HCT116 (cell line): ENCODE results near the gene HAT1. TPM values are rescaled to one million over a fixed set of nuclear protein-coding genes. Genes with fewer than 3 reads are reported as not detected.

Source experiments
- ATAC-seq: fragments of 200-7000 bp; cut with Tn5 transposase; 2 replicates; pipeline ENCODE4 v1.9.1; 2020; ENCODE audit warnings: mild to moderate bottlenecking, moderate library complexity
- BruUV-seq: library from RNA; stranded (reverse); fragments of 400-500 nt; replicated peaks from 2 replicates; lab custom pipeline; 2021; lab: Mats Ljungman, UMichigan
- CTCF ChIA-PET: fragments of 300-600 bp; sonication (Branson Sonifier 250); formaldehyde crosslinking; loops from one replicate; lab custom pipeline; 2021; ENCODE audit warnings: antibody characterized with exemption; lab: Charles Lee
- POLR2A ChIA-PET: fragments of 300-600, 350-600 bp; sonication (Branson Sonifier 250); formaldehyde crosslinking; loops from one replicate; lab custom pipeline; 2021; ENCODE audit warnings: antibody characterized with exemption; lab: Charles Lee
- RAD21 ChIA-PET, 2 experiments: fragments of 300-600 bp; sonication (Branson Sonifier 250); formaldehyde crosslinking; loops; one replicate each; lab custom pipeline; 2023; ENCODE audit warnings: low total read pairs in 2 of 2; ENCODE audit not compliant: uncharacterized antibody in 2 of 2, unreplicated experiment in 2 of 2, low non-redundant PET in 1 of 2; lab: Charles Lee
- DNase-seq: peaks from one replicate; pipeline ENCODE4 v3.0.0-alpha.2; 2010; ENCODE audit warnings: low read depth, low spot score
- H2AFZ ChIP-seq: fragments of 200-600 bp; shearing (Covaris generic), sonication (generic); 2 replicates; pipeline ENCODE4 v1.6.1; 2017; ENCODE audit warnings: low read depth, mixed run types, mixed read lengths, antibody characterized with exemption, low read length; ENCODE audit not compliant: poor library complexity, severe bottlenecking
- H3K27ac ChIP-seq: 2 replicates; pipeline ENCODE4 v1.5.1; 2012; ENCODE audit warnings: low read depth, low read length
- H3K27me3 ChIP-seq: fragments of 200-600 bp; sonication (generic); 2 replicates; pipeline ENCODE4 v1.6.1; 2016; ENCODE audit warnings: mixed run types, low read length, mixed read lengths; ENCODE audit not compliant: insufficient read depth
- H3K36me3 ChIP-seq, 2 experiments: fragments of 200-500 bp in 1 of 2; fragments of 200-600 bp in 1 of 2; sonication (Bioruptor generic) in 1 of 2; sonication (generic) in 1 of 2; 2 replicates each; pipeline versions ENCODE4 v1.5.1 to v1.6.1; 2014 to 2016; ENCODE audit warnings: low read length in 2 of 2, inconsistent platforms in 1 of 2, mixed read lengths in 1 of 2, mixed run types in 1 of 2; ENCODE audit not compliant: insufficient read depth in 2 of 2, control insufficient read depth in 1 of 2
- H3K4me1 ChIP-seq, 2 experiments: fragments of 200-600 bp in 1 of 2; sonication (generic) in 1 of 2; 2 replicates each; pipeline versions ENCODE4 v1.5.1 to v1.6.1; 2012 to 2017; ENCODE audit warnings: low read length in 2 of 2, inconsistent platforms in 1 of 2, mild to moderate bottlenecking in 1 of 2, mixed read lengths in 1 of 2, mixed run types in 1 of 2, moderate library complexity in 1 of 2; ENCODE audit not compliant: insufficient read depth in 2 of 2, control insufficient read depth in 1 of 2
- H3K4me2 ChIP-seq: fragments of 200-600 bp; sonication (generic); 2 replicates; pipeline ENCODE4 v1.6.1; 2017; ENCODE audit warnings: mixed run types, low read length, mixed read lengths
- H3K4me3 ChIP-seq, 2 experiments: fragments of 200-600 bp in 1 of 2; sonication (generic) in 1 of 2; replicated peaks in 1 of 2; 2 replicates each; pipeline ENCODE4 v1.5.1; 2011 to 2016; ENCODE audit warnings: low read length in 2 of 2, control low read depth in 1 of 2, low read depth in 1 of 2, mild to moderate bottlenecking in 1 of 2, mixed read lengths in 1 of 2, mixed run types in 1 of 2
- H3K79me2 ChIP-seq: fragments of 200-600 bp; sonication (generic); 2 replicates; pipeline ENCODE4 v1.6.1; 2017; ENCODE audit warnings: mild to moderate bottlenecking, mixed run types, low read length, moderate library complexity, mixed read lengths; ENCODE audit not compliant: insufficient read depth
- H3K9ac ChIP-seq: fragments of 200-600 bp; sonication (generic); 2 replicates; pipeline ENCODE4 v1.6.1; 2016; ENCODE audit warnings: low read length, mixed read lengths
- H3K9me2 ChIP-seq: fragments of 200-600 bp; sonication (generic), shearing (Covaris generic); 2 replicates; pipeline ENCODE4 v1.6.1; 2017; ENCODE audit warnings: mixed run types, mild to moderate bottlenecking, moderate library complexity; ENCODE audit not compliant: insufficient read depth
- H3K9me3 ChIP-seq, 2 experiments: fragments of 200-500 bp in 1 of 2; fragments of 200-600 bp in 1 of 2; sonication (Bioruptor generic) in 1 of 2; sonication (generic) in 1 of 2; 2 replicates each; pipeline ENCODE4 v1.6.1; 2014 to 2017; ENCODE audit warnings: low read length in 2 of 2, mixed read lengths in 2 of 2, inconsistent platforms in 1 of 2, low read depth in 1 of 2, mild to moderate bottlenecking in 1 of 2, mixed run types in 1 of 2, moderate library complexity in 1 of 2; ENCODE audit not compliant: control insufficient read depth in 1 of 2, insufficient read depth in 1 of 2
- H4K20me1 ChIP-seq: fragments of 200-600 bp; sonication (generic), shearing (Covaris generic); 2 replicates; pipeline ENCODE4 v1.6.1; 2017; ENCODE audit warnings: mixed run types, mild to moderate bottlenecking, moderate library complexity; ENCODE audit not compliant: insufficient read depth
- CBX3 ChIP-seq: IDR thresholded peaks from 2 replicates; pipeline ENCODE4 v1.6.1; 2012; ENCODE audit warnings: low read depth
- CEBPB ChIP-seq: IDR thresholded peaks from 2 replicates; pipeline ENCODE4 v1.6.1; 2012; ENCODE audit warnings: low read depth
- CTCF ChIP-seq, 3 experiments: fragments of 200-600 bp in 1 of 3; sonication (generic) in 1 of 3; IDR thresholded peaks in 2 of 3; conservative IDR thresholded peaks in 1 of 3; 2 replicates each; pipeline ENCODE4 v1.5.1; 2012 to 2017; ENCODE audit warnings: low read depth in 2 of 3, low read length in 2 of 3, antibody characterized with exemption in 1 of 3, borderline replicate concordance in 1 of 3, control low read depth in 1 of 3, mild to moderate bottlenecking in 1 of 3, mixed read lengths in 1 of 3, mixed run types in 1 of 3, moderate library complexity in 1 of 3; ENCODE audit not compliant: insufficient read depth in 1 of 3
- EZH2phosphoT487 ChIP-seq: fragments of 200-600 bp; IDR thresholded peaks from 2 replicates; pipeline ENCODE4 v1.6.1; 2018; ENCODE audit warnings: antibody characterized with exemption, borderline replicate concordance
- POLR2A ChIP-seq: IDR thresholded peaks from 2 replicates; pipeline ENCODE4 v1.7.0; 2011; ENCODE audit warnings: borderline replicate concordance; ENCODE audit not compliant: insufficient read depth, insufficient read length; ENCODE audit errors: extremely low read depth
- RAD21 ChIP-seq: IDR thresholded peaks from 2 replicates; pipeline ENCODE4 v1.6.1; 2012; ENCODE audit warnings: low read depth, mild to moderate bottlenecking
- SIN3A ChIP-seq: IDR thresholded peaks from 2 replicates; pipeline ENCODE4 v1.6.1; 2012; ENCODE audit warnings: low read depth
- SP1 ChIP-seq: IDR thresholded peaks from 2 replicates; pipeline ENCODE4 v1.6.1; 2012; ENCODE audit warnings: low read depth
- SRF ChIP-seq: IDR thresholded peaks from 2 replicates; pipeline ENCODE4 v1.6.1; 2012; ENCODE audit warnings: low read depth
- TCF7L2 ChIP-seq: IDR thresholded peaks from 2 replicates; pipeline ENCODE4 v1.7.0; 2011; ENCODE audit warnings: borderline replicate concordance, inconsistent platforms; ENCODE audit not compliant: insufficient read depth, insufficient read length; ENCODE audit errors: extremely low read depth
- YY1 ChIP-seq: IDR thresholded peaks from 2 replicates; pipeline ENCODE4 v1.6.1; 2011; ENCODE audit warnings: low read length, low read depth, moderate library complexity, mild to moderate bottlenecking; ENCODE audit not compliant: insufficient replicate concordance; ENCODE audit errors: extremely low read depth
- ZNF274 ChIP-seq: fragments of 200-500 bp; sonication (Bioruptor generic); IDR thresholded peaks from 2 replicates; pipeline ENCODE4 v1.6.1; 2014; ENCODE audit warnings: mild to moderate bottlenecking, low read depth, low read length, inconsistent platforms
- intact Hi-C: fragments of 100-400 bp; cut with micrococcal nuclease; formaldehyde crosslinking; loops from 2 replicates; pipeline ENCODE4 v1.10.0; 2022
- total RNA-seq: library from RNA; stranded (reverse); gene quantifications from one replicate; pipeline ENCODE4 v1.2.1, GENCODE V29; 2021; ENCODE audit not compliant: unreplicated experiment

HAT1 gene
- total RNA-seq, 1 experiment from 2014 or later = 72.6 TPM

- TF ChIP-seq CTCF (IDR thresholded peaks at IDR 0.05 in 2 of 3, conservative IDR thresholded peaks at IDR 0.05 in 1 of 3; ENCODE audit: borderline replicate concordance in 1 of 3, insufficient read depth in 1 of 3, low read depth in 2 of 3, low read length in 2 of 3) = no peak
- no peak for TF ChIP-seq SP1
These were observed 43.0 kb downstream of the HAT1 start (continued) for GRCh38 chr2:171965238-171965637.

GRCh38 chr2:171965661-171966060 lies 43.4 kb downstream of the HAT1 start:
- no peak for DNase-seq

GRCh38 chr2:171966235-171966634 lies 44.0 kb downstream of the HAT1 start:
- Histone ChIP-seq H3K27ac (no peak overlapping the region), H2AFZ (no peak overlapping the region), H3K36me3 (peaks cover 4 to 10% of the 10 kb centered on the region in 2 experiments; a peak in 2 of 4 replicates), H3K4me2 (no peak overlapping the region), H3K4me3 (no peak overlapping the region), H3K9me3 (no peaks in the 10 kb centered on the region), H3K9ac (no peak overlapping the region), H4K20me1 (peaks cover 4% of the 10 kb centered on the region; the same call in 1 of the 2 replicates), H3K27me3 (no peaks in the 10 kb centered on the region), H3K9me2 (no peaks in the 10 kb centered on the region), H3K79me2 (peaks cover 6% of the 10 kb centered on the region; the same call in 1 of the 2 replicates), H3K4me1 (no peaks in the 10 kb centered on the region)
- no peak for ATAC-seq
- CTCF ChIA-PET = no interaction called here
- no peak for DNase-seq
- POLR2A ChIA-PET = no interaction called here
- intact Hi-C loops = no loop called here
- TF ChIP-seq RAD21 (no peak), SIN3A (no peak), ZNF274 (no peak), CEBPB (no peak), YY1 (no peak), SRF (no peak), TCF7L2 (no peak), CTCF (IDR thresholded peaks at IDR 0.05 in 2 of 3, conservative IDR thresholded peaks at IDR 0.05 in 1 of 3; ENCODE audit: borderline replicate concordance in 1 of 3, insufficient read depth in 1 of 3, low read depth in 2 of 3, low read length in 2 of 3) (no peak), EZH2phosphoT487 (no peak)
- RAD21 ChIA-PET = no interaction called here
- BruUV-seq = no TSS peak

More at GRCh38 chr2:171965661-171966060, 43.4 kb downstream of the HAT1 start:
- TF ChIP-seq POLR2A (no peak), CBX3 (no peak), EZH2phosphoT487 (no peak)
- H3K4me1 ChIP-seq = no peaks in the 10 kb centered on the region
- CTCF ChIA-PET = no interaction called here
- H3K9ac ChIP-seq = no peak overlapping the region
- H3K27me3 ChIP-seq = no peaks in the 10 kb centered on the region
- BruUV-seq = no TSS peak
- peaks cover 12% of the 10 kb centered on the region for H3K79me2 ChIP-seq
- H4K20me1 ChIP-seq = peaks cover 4% of the 10 kb centered on the region; the same call in 1 of the 2 replicates
- H3K4me3 ChIP-seq = no peak overlapping the region
- no peak overlapping the region for H2AFZ ChIP-seq
- no peak overlapping the region for H3K4me2 ChIP-seq
- peaks cover 4 to 10% of the 10 kb centered on the region in 2 experiments; a peak in 2 of 4 replicates for H3K36me3 ChIP-seq
- intact Hi-C loops = no loop called here
- RAD21 ChIA-PET = no interaction called here
- H3K27ac ChIP-seq = no peak overlapping the region
- ATAC-seq = no peak
- H3K9me3 ChIP-seq = no peaks in the 10 kb centered on the region
- no peaks in the 10 kb centered on the region for H3K9me2 ChIP-seq
- POLR2A ChIA-PET = no interaction called here
